PFSK-1 (cell line): ENCODE results near the gene TJAP1.

ENCODE experiments used
- POLR2AphosphoS5 ChIP-seq: IDR thresholded peaks from 2 replicates; pipeline ENCODE4 v1.6.1; 2012; ENCODE audit warnings: low read depth, mild to moderate bottlenecking, control low read depth, low read length, moderate library complexity
- SIN3A ChIP-seq: IDR thresholded peaks from 2 replicates; pipeline ENCODE4 v1.6.1; 2012; ENCODE audit warnings: mild to moderate bottlenecking, low read length, moderate library complexity, borderline replicate concordance; ENCODE audit not compliant: insufficient read depth
- TAF1 ChIP-seq: IDR thresholded peaks from 2 replicates; pipeline ENCODE4 v1.6.1; 2012; ENCODE audit warnings: low read length, control low read depth, borderline replicate concordance; ENCODE audit not compliant: insufficient read depth

GRCh38 chr6:43445576-43445975 is 31.8 kb upstream of the TJAP1 start:
- TF ChIP-seq POLR2AphosphoS5 (no peak), TAF1 (no peak), SIN3A (no peak)
